Liver (tissue), 9 donors: ENCODE measurements around the gene MEIS2. TPM values are rescaled to one million over a fixed set of nuclear protein-coding genes. Genes with fewer than 3 reads are reported as not detected.

ENCODE experiments used
- DNase-seq: peaks from one replicate; pipeline ENCODE4 v3.0.0-alpha.2; 2017; ENCODE audit warnings: low spot score
- H3K27ac ChIP-seq, 2 donors: one replicate each; pipeline ENCODE4 v1.7.0; 2013; ENCODE audit warnings: inconsistent platforms in 2 of 2, low read length in 2 of 2, control low read depth in 1 of 2, low read depth in 1 of 2, mild to moderate bottlenecking in 1 of 2
- H3K27me3 ChIP-seq, 4 donors: one replicate each; pipeline versions ENCODE4 v1.6.1 to v1.7.0; 2013; ENCODE audit warnings: low read length in 3 of 4, inconsistent platforms in 1 of 4, mild to moderate bottlenecking in 1 of 4, moderate library complexity in 1 of 4; ENCODE audit not compliant: control insufficient read depth in 4 of 4, insufficient read depth in 4 of 4
- H3K36me3 ChIP-seq, 4 donors: one replicate each; pipeline versions ENCODE4 v1.6.1 to v1.7.0; 2013; ENCODE audit warnings: low read length in 3 of 4, mild to moderate bottlenecking in 3 of 4, low read depth in 1 of 4, moderate library complexity in 1 of 4; ENCODE audit not compliant: control insufficient read depth in 4 of 4, insufficient read depth in 3 of 4
- H3K4me1 ChIP-seq, 4 donors: one replicate each; pipeline versions ENCODE4 v1.6.1 to v1.7.0; 2013; ENCODE audit warnings: low read length in 3 of 4, mild to moderate bottlenecking in 3 of 4, moderate library complexity in 1 of 4; ENCODE audit not compliant: control insufficient read depth in 4 of 4, insufficient read depth in 4 of 4
- H3K4me3 ChIP-seq, 3 donors: one replicate each; pipeline versions ENCODE4 v1.6.1 to v1.7.0; 2013; ENCODE audit warnings: low read length in 3 of 3, control low read depth in 1 of 3, low read depth in 1 of 3, mild to moderate bottlenecking in 1 of 3
- H3K9ac ChIP-seq, 2 donors: one replicate each; pipeline ENCODE4 v1.7.0; 2013; ENCODE audit warnings: low read length in 2 of 2, mild to moderate bottlenecking in 2 of 2, moderate library complexity in 2 of 2, control low read depth in 1 of 2, low read depth in 1 of 2
- H3K9me3 ChIP-seq, 4 donors: one replicate each; pipeline versions ENCODE4 v1.6.1 to v1.7.0; 2013; ENCODE audit warnings: low read length in 3 of 4; ENCODE audit not compliant: control insufficient read depth in 4 of 4
- ATF3 ChIP-seq: IDR thresholded peaks from 2 replicates; pipeline ENCODE4 v1.6.1; 2016; ENCODE audit warnings: antibody characterized with exemption
- CTCF ChIP-seq: fragments of 150-350 bp; IDR thresholded peaks from 2 replicates; pipeline ENCODE4 v1.5.1; 2017; ENCODE audit warnings: improper control_type of control experiment, low read depth, low read length; ENCODE audit not compliant: missing input control
- EGR1 ChIP-seq, 2 donors: IDR thresholded peaks; 2 replicates each; pipeline ENCODE4 v1.6.1; 2016 to 2018; ENCODE audit warnings: antibody characterized with exemption in 2 of 2, low read depth in 2 of 2
- FOXA1 ChIP-seq: IDR thresholded peaks from 2 replicates; pipeline ENCODE4 v1.6.1; 2016; ENCODE audit warnings: antibody characterized with exemption
- GABPA ChIP-seq, 2 donors: IDR thresholded peaks in 1 of 2; conservative IDR thresholded peaks in 1 of 2; 2 replicates each; pipeline ENCODE4 v1.6.1; 2016; ENCODE audit warnings: antibody characterized with exemption in 2 of 2, mild to moderate bottlenecking in 1 of 2, moderate library complexity in 1 of 2
- HNF4A ChIP-seq, 2 donors: conservative IDR thresholded peaks; 2 replicates each; pipeline ENCODE4 v1.6.1; 2016; ENCODE audit warnings: antibody characterized with exemption in 2 of 2, mild to moderate bottlenecking in 2 of 2
- JUND ChIP-seq, 2 donors: IDR thresholded peaks; 2 replicates each; pipeline ENCODE4 v1.6.1; 2016; ENCODE audit warnings: antibody characterized with exemption in 2 of 2
- MAX ChIP-seq: IDR thresholded peaks from 2 replicates; pipeline ENCODE4 v1.6.1; 2016; ENCODE audit warnings: antibody characterized with exemption
- NR2F2 ChIP-seq: IDR thresholded peaks from 2 replicates; pipeline ENCODE4 v1.6.1; 2016; ENCODE audit warnings: antibody characterized with exemption
- RAD21 ChIP-seq, 2 donors: IDR thresholded peaks; 2 replicates each; pipeline ENCODE4 v1.6.1; 2016; ENCODE audit warnings: antibody characterized with exemption in 2 of 2, mild to moderate bottlenecking in 2 of 2
- REST ChIP-seq: IDR thresholded peaks from 2 replicates; pipeline ENCODE4 v1.6.1; 2016; ENCODE audit warnings: antibody characterized with exemption, mild to moderate bottlenecking
- RXRA ChIP-seq, 2 donors: IDR thresholded peaks; 2 replicates each; pipeline ENCODE4 v1.6.1; 2017 to 2018; ENCODE audit warnings: antibody characterized with exemption in 2 of 2, mild to moderate bottlenecking in 1 of 2
- SP1 ChIP-seq: IDR thresholded peaks from 2 replicates; pipeline ENCODE4 v1.6.1; 2018; ENCODE audit warnings: antibody characterized with exemption, mild to moderate bottlenecking
- TAF1 ChIP-seq: conservative IDR thresholded peaks from 2 replicates; pipeline ENCODE4 v1.6.1; 2016; ENCODE audit warnings: antibody characterized with exemption, mild to moderate bottlenecking
- YY1 ChIP-seq: IDR thresholded peaks from 2 replicates; pipeline ENCODE4 v1.6.1; 2016; ENCODE audit warnings: antibody characterized with exemption, mild to moderate bottlenecking
- ZBTB33 ChIP-seq: IDR thresholded peaks from 2 replicates; pipeline ENCODE4 v1.6.1; 2016; ENCODE audit warnings: antibody characterized with exemption
- WGBS: extraction: QIAGEN DNeasy Blood & Tissue Kit; methylation state at CpG from one replicate; pipeline ENCODE4 v1.1.7; 2013; 5-methylcytosine and 5-hydroxymethylcytosine counted together
- polyA plus RNA-seq, 2 donors: library from polyadenylated mRNA; stranded (reverse) in 1 of 2; unstranded in 1 of 2; fragments of 200-250 nt in 1 of 2; fragments of >200 nt in 1 of 2; fragmentation: Nextera tagmentation in 1 of 2; extraction: Ambion mirVana in 1 of 2; gene quantifications; one replicate each; pipeline versions ENCODE4 v1.2.1 to v1.2.3, GENCODE V29; 2013 to 2015
- total RNA-seq, 2 donors: library from RNA; depleted of rRNA; stranded (reverse); fragments of >200 nt; gene quantifications; one replicate each; pipeline ENCODE4 v1.2.3, GENCODE V29; 2014
- donor health status: healthy.
- donor health status: healthy.
- donor health status: healthy.
- donor health status: healthy.
- donor health status: healthy.

MEIS2 gene
- total and polyA plus RNA-seq, 4 donors, result 3.9 to 12.6 (median 7.6) TPM

- no peaks in the 10 kb centered on the region for H3K36me3 ChIP-seq
- H3K27ac ChIP-seq, result no peak overlapping the region
- H3K4me3 ChIP-seq, result no peak overlapping the region
- DNase-seq, result no peak
- TF ChIP-seq SP1 (no peak), TAF1 (no peak), REST (no peak), RAD21 (IDR thresholded peaks at IDR 0.05) (no peak), JUND (IDR thresholded peaks at IDR 0.05) (no peak), MAX (no peak), HNF4A (conservative IDR thresholded peaks at IDR 0.05) (no peak), ATF3 (no peak), FOXA1 (no peak), EGR1 (IDR thresholded peaks at IDR 0.05; ENCODE audit: low read depth in 2 of 2) (no peak), RXRA (IDR thresholded peaks at IDR 0.05) (no peak), NR2F2 (no peak), GABPA (IDR thresholded peaks at IDR 0.05 in 1 of 2, conservative IDR thresholded peaks at IDR 0.05 in 1 of 2) (no peak), YY1 (no peak), ZBTB33 (no peak)
- no peaks in the 10 kb centered on the region for H3K4me1 ChIP-seq
- no peaks in the 10 kb centered on the region for H3K9me3 ChIP-seq
- no peaks in the 10 kb centered on the region for H3K27me3 ChIP-seq
- WGBS, result 69% methylated on average over 6 of the region's 6 CpGs
- H3K9ac ChIP-seq, result no peak overlapping the region
These were observed 148.6 kb downstream of the MEIS2 start for GRCh38 chr15:36951731-36952247.

GRCh38 chr15:36950371-36950770, 150.0 kb downstream of the MEIS2 start:
- DNase-seq, result no peak
- Histone ChIP-seq H3K4me1 (no peaks in the 10 kb centered on the region), H3K9ac (no peak overlapping the region), H3K27me3 (no peaks in the 10 kb centered on the region), H3K9me3 (no peaks in the 10 kb centered on the region), H3K4me3 (no peak overlapping the region), H3K36me3 (no peaks in the 10 kb centered on the region), H3K27ac (no peak overlapping the region)
- 93% methylated on average over 4 of the region's 4 CpGs for WGBS
- TF ChIP-seq MAX, result no peak
- no peak for TF ChIP-seq FOXA1
- no peak for TF ChIP-seq YY1
- TF ChIP-seq CTCF, result no peak
